ENCODE measurements around the gene RIPOR2.

Gene RIPOR2

GRCh38 chr6:24855395-24856245 is 80.1 kb downstream of the RIPOR2 start:
- TF ChIP-seq CTCF (IDR thresholded peaks at IDR 0.05; ENCODE audit: low read depth, low read length) = peak; percentile 68
- H3K4me3 ChIP-seq (ENCODE audit: low read depth, low read length) = no peak overlapping the region

- no peak overlapping the region for H3K4me3 ChIP-seq (ENCODE audit: low read depth, low read length)
- TF ChIP-seq CTCF (IDR thresholded peaks at IDR 0.05; ENCODE audit: low read depth, low read length) = no peak
Observed at GRCh38 chr6:24854077-24854666, 81.6 kb downstream of the RIPOR2 start.

GRCh38 chr6:24851086-24851485 is 84.7 kb downstream of the RIPOR2 start:
- TF ChIP-seq CTCF (IDR thresholded peaks at IDR 0.05; ENCODE audit: low read depth, low read length) = no peak

GRCh38 chr6:24849713-24850112 is 86.0 kb downstream of the RIPOR2 start:
- no peak for TF ChIP-seq CTCF (IDR thresholded peaks at IDR 0.05; ENCODE audit: low read depth, low read length)
- no peak overlapping the region for H3K4me3 ChIP-seq (ENCODE audit: low read depth, low read length)

More at GRCh38 chr6:24851086-24851485, 84.7 kb downstream of the RIPOR2 start:
- no peak overlapping the region for H3K4me3 ChIP-seq (ENCODE audit: low read depth, low read length)

- H3K4me3 ChIP-seq (ENCODE audit: low read depth, low read length) = no peak overlapping the region
- TF ChIP-seq CTCF (IDR thresholded peaks at IDR 0.05; ENCODE audit: low read depth, low read length) = no peak
Observed at GRCh38 chr6:24848461-24848860, 87.3 kb downstream of the RIPOR2 start.

- no peak overlapping the region for H3K4me3 ChIP-seq (ENCODE audit: low read depth, low read length)
- TF ChIP-seq CTCF (IDR thresholded peaks at IDR 0.05; ENCODE audit: low read depth, low read length) = no peak
Observed at GRCh38 chr6:24847402-24847801, 88.4 kb downstream of the RIPOR2 start.

- H3K4me3 ChIP-seq (ENCODE audit: low read depth, low read length) = no peak overlapping the region
- TF ChIP-seq CTCF (IDR thresholded peaks at IDR 0.05; ENCODE audit: low read depth, low read length) = no peak
Observed at GRCh38 chr6:24845578-24845977, 90.2 kb downstream of the RIPOR2 start.

Data from WI38 (cell line).